ENCODE results near the gene FGFR3. TPM values are rescaled to one million over a fixed set of nuclear protein-coding genes. Genes with fewer than 3 reads are reported as not detected.

The FGFR3 gene
- total and polyA plus RNA-seq, 10 of the 15 experiments (the other 5 are each of a cell fraction or from before 2014, with no cell fraction given) = 0.05 to 0.33 (median 0.18) TPM; not detected in 6

DNA sequence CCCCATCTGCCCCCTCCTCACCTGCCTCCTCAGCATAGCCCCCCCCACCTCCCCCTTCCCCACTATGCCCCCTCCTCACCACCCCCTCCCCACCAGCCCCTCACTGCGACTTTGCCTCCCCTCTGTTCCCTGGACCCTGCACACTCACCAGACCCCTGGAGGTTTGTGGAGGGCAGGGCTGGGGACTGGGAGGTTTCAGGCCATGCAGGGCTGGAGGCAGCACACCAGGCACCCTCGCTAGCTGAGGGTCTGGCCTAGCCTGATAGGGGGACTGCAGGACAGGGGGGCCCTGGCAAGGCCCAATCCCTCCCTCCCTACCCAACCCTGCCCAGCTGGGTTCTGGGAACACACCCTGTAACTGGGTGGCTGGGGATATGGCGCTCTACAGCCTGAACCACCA is 43.7 kb upstream of the FGFR3 start:
- H3K27me3 ChIP-seq (replicated peaks in 1 of 2; ENCODE audit: control insufficient read depth in 2 of 2, insufficient read depth in 2 of 2, low read length in 1 of 2) = no peaks in the 10 kb centered on the region
- BruUV-seq (replicated peaks) = no TSS peak
- no peaks in the 10 kb centered on the region for H3K4me1 ChIP-seq (ENCODE audit: control insufficient read depth, insufficient read depth, low read length)
- H2AFZ ChIP-seq (ENCODE audit: control insufficient read depth, low read depth, low read length) = no peak overlapping the region
- no peak for DNase-seq (ENCODE audit: low read depth, low spot score)
- H3K36me3 ChIP-seq (ENCODE audit: control insufficient read depth in 2 of 2, insufficient read depth in 2 of 2, low read length in 1 of 2) = peaks cover 0 to 5% of the 10 kb centered on the region in 2 experiments; a peak in 3 of 4 replicates
- no peak for TF ChIP-seq ASH2L (IDR thresholded peaks at IDR 0.05; ENCODE audit: borderline replicate concordance, low read depth)
- no peak for TF ChIP-seq CHD2 (IDR thresholded peaks at IDR 0.05; ENCODE audit: borderline replicate concordance, low read depth, low read length)
- TF ChIP-seq, protein P1, sequence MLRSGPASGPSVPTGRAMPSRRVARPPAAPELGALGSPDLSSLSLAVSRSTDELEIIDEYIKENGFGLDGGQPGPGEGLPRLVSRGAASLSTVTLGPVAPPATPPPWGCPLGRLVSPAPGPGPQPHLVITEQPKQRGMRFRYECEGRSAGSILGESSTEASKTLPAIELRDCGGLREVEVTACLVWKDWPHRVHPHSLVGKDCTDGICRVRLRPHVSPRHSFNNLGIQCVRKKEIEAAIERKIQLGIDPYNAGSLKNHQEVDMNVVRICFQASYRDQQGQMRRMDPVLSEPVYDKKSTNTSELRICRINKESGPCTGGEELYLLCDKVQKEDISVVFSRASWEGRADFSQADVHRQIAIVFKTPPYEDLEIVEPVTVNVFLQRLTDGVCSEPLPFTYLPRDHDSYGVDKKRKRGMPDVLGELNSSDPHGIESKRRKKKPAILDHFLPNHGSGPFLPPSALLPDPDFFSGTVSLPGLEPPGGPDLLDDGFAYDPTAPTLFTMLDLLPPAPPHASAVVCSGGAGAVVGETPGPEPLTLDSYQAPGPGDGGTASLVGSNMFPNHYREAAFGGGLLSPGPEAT (IDR thresholded peaks at IDR 0.05; ENCODE audit: low read depth) = no peak
- no peak for TF ChIP-seq TCF12 (IDR thresholded peaks at IDR 0.05; ENCODE audit: low read depth, low read length)
- no peak for TF ChIP-seq ESRRA (IDR thresholded peaks at IDR 0.05; ENCODE audit: low read length)
- TF ChIP-seq, protein P2, sequence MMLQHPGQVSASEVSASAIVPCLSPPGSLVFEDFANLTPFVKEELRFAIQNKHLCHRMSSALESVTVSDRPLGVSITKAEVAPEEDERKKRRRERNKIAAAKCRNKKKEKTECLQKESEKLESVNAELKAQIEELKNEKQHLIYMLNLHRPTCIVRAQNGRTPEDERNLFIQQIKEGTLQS (IDR thresholded peaks at IDR 0.05; ENCODE audit: borderline replicate concordance, extremely low read depth, low read depth, low read length) = no peak
- TF ChIP-seq TARDBP (IDR thresholded peaks at IDR 0.05; ENCODE audit: borderline replicate concordance) = no peak
- no peak for TF ChIP-seq POU2F2 (IDR thresholded peaks at IDR 0.05; ENCODE audit: borderline replicate concordance, low read depth, low read length)
- no peak for TF ChIP-seq POLR2AphosphoS2 (IDR thresholded peaks at IDR 0.05; ENCODE audit: low read depth, low read length)
- TF ChIP-seq, protein P3, sequence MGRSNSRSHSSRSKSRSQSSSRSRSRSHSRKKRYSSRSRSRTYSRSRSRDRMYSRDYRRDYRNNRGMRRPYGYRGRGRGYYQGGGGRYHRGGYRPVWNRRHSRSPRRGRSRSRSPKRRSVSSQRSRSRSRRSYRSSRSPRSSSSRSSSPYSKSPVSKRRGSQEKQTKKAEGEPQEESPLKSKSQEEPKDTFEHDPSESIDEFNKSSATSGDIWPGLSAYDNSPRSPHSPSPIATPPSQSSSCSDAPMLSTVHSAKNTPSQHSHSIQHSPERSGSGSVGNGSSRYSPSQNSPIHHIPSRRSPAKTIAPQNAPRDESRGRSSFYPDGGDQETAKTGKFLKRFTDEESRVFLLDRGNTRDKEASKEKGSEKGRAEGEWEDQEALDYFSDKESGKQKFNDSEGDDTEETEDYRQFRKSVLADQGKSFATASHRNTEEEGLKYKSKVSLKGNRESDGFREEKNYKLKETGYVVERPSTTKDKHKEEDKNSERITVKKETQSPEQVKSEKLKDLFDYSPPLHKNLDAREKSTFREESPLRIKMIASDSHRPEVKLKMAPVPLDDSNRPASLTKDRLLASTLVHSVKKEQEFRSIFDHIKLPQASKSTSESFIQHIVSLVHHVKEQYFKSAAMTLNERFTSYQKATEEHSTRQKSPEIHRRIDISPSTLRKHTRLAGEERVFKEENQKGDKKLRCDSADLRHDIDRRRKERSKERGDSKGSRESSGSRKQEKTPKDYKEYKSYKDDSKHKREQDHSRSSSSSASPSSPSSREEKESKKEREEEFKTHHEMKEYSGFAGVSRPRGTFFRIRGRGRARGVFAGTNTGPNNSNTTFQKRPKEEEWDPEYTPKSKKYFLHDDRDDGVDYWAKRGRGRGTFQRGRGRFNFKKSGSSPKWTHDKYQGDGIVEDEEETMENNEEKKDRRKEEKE (IDR thresholded peaks at IDR 0.05) = no peak
- TF ChIP-seq NR2C1 (IDR thresholded peaks at IDR 0.05) = no peak
- TF ChIP-seq HDAC2 (IDR thresholded peaks at IDR 0.05) = no peak
- no peak for TF ChIP-seq SMARCA5 (IDR thresholded peaks at IDR 0.05)
- no peak for TF ChIP-seq IKZF2 (IDR thresholded peaks at IDR 0.05)
- TF ChIP-seq JUND (IDR thresholded peaks at IDR 0.05; ENCODE audit: low read depth, low read length) = no peak
- TF ChIP-seq STAT3 (IDR thresholded peaks at IDR 0.05; ENCODE audit: low read depth, low read length) = no peak
- no peak overlapping the region for H3K27ac ChIP-seq (ENCODE audit: control insufficient read depth, insufficient read depth)
- H3K9ac ChIP-seq (ENCODE audit: control insufficient read depth, insufficient read depth, low read length) = no peak overlapping the region
- 50% methylated on average over 2 of the region's 3 CpGs for WGBS (ENCODE audit: insufficient coverage, insufficient replicate concordance, low lambda C conversion rate, missing lambda C conversion rate)
- no peaks in the 10 kb centered on the region for H3K79me2 ChIP-seq (ENCODE audit: control insufficient read depth, insufficient read depth, low read length)
- in situ Hi-C loops (cut with MboI) = no loop called here
- ChIA-PET POLR2A (no interaction called here), RAD21 (ENCODE audit: unreplicated experiment) (no interaction called here), SMC1A (ENCODE audit: uncharacterized antibody, unreplicated experiment) (no interaction called here), CTCF (interaction anchor here (1.0 to 2.1 kb wide), 3 partner anchors 19 to 61 kb away, joined by 3 to 4 read pairs (median 3); no protein-coding TSS in a partner anchor)
- no peak overlapping the region for H3K4me2 ChIP-seq (ENCODE audit: control insufficient read depth, insufficient read depth)
- intact Hi-C loops (cut with micrococcal nuclease; ENCODE audit: unreplicated experiment) = loop anchor here (5.0 kb wide), 1 partner anchor 438 kb away; no protein-coding TSS in a partner anchor
- no peaks in the 10 kb centered on the region for H3K9me3 ChIP-seq (replicated peaks; ENCODE audit: control insufficient read depth, insufficient read depth, low read length)
- ATAC-seq = no peak
- H3K4me3 ChIP-seq = no peak overlapping the region
- FAIRE-seq = no peak
- H4K20me1 ChIP-seq (ENCODE audit: control insufficient read depth, insufficient read depth) = no peaks in the 10 kb centered on the region
